DLD1 (cell line): ENCODE measurements around the gene BCL11B.

ENCODE experiments used
- in situ Hi-C: cut with HindIII; loops from 2 replicates; pipeline ENCODE4 v1.10.0; 2017; ENCODE audit warnings: low sequenced_read_pairs

Gene BCL11B

DNA sequence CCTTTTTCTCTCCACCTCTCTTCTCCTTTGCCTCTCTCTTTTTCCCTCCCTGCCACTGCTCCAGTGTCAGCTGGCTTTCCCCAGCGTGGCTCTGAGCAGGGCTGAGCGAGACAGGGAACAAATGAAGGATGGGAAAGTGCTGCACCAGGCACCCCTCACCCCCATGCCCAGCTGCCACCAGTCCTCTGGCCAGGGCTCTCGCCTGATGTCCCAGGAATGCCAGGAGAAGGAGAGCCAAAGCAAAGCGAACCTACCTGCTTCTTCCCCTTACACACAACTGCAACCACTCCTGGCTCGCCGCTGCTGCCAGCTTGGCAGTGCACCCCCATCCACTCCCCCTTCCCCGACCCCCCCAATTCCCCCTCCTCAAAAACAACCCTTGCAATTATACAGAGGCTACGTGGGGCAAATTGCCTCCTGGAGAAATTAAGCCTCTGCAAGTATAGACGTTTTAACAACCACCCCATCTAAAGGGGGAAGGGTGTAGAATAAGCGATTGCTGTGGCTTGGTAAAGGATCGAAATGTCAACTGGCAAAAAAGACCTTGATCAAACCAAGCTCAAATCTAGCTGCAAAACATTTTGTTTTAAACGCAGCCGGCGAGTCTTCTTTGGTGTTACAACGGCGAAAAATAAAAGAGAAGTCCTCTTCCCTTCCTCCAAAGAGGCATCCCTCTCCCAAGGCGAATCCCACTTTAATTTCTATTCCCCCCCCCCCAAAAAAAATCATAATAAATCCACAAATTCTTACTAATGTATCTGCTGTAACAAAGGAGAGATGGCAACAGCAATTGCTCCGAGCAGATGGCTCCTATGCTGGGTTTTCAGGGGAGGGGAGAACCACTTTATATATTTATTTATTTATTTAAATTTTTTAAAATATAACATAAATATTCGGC, 2.9 kb downstream of the BCL11B start:
- in situ Hi-C loops: no loop called here

DNA sequence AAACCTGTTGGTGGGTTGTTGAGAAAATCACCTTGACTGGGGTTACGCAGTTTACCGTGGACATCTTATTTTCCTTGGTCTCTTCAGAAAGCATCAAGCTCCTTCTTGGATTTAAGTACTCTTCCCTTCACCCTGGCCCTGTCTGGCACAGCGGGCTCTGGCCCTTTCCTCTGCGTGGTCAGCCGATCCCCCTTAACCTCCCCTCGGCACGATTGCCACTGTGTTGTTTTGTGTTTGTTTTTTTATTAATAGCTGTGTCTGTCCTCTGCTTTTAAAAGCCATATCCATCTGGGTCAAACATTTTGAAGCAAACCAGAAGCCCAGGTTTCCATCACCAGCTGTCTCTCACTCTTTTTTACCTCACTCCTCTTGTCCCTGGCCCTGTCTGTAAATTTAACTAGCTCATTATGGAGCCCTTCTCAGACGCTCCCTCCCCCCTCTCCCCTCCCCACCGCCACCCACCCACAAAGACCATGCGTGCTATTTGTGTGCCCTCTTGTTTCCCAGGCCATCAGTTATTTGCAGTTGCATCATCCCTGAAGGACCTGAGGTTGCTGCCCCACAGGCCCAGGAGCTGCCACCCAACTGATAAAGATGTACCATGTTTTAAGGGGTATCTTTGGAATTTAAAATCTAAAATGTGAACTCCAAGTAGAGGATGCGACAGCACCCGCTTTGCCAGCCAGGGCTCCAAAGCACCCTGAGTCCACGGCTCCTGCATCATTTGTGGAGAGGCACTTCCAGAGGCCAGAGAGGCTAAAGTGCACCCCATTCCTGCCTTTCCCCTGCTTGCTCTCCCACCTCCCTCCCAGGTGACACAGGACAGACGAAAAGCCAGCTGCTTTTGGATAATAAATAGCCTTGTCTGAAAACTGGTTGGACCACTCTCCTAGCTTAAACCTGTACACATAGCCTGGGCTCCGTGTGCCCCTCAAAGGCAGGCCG, 3.9 kb downstream of the BCL11B start:
- in situ Hi-C loops: no loop called here

DNA sequence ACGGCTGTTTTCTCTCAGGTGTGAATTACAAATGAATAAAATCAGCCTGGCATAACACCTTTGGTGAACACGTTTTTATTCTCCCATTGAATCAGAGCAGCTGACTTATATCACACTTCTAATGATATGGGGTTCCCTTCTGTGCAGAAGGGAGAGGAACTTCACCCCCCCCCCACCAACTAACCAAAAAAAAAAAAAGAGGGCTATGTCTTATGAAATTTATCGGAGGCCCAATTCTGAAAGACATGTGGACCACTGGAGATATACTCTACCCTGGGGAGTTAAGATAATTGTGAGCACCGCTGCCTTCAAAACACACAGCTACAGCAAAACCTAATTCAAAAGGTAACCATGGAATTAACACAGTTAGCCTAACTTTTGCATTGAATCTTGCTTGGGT, 4.6 kb downstream of the BCL11B start:
- in situ Hi-C loops: no loop called here

DNA sequence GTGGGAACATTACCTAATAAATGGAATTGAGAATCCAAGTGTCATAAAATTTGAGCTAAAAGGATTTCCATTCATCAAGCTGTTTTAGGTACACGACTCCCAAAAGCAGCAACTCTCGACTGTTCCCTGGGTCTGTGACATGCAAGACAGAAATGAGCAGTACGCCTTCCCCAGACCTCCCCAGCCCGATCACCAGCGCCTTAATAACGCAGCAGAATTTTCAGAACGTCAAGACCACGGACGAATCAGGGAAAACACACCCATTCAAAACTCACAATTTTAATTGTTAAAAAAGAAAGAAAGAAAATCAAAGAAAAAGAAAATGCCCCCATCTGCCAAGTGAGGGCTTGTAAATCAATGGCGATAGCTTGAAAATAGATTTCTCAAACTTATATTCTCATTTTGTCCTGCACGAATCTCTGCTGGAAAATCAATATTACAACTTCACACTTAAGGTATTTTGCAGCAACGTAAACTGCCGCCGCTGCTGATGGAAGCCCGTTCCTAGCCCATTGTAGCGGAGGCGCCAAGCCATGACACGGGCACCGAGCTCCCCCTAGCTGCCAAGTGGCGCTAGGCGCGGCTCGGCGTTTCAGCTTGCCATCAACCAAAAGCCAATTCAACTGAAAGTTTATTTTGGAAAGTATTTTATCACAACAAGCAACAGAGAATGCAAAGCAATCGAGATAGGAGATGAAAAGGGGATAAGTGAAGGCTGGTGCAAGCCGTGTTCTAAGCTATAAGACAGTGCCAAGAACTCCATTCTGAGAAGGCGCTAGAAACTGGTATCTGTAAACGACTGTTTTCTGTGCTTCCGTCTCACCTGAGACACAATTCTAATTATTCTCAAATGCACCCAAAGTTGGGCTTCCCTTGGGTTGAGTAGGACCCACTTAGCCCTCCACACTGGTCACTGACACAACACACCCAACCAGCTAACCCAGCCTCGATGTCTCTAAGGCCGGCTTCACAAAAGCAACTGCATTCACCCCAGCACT, 5.5 kb downstream of the BCL11B start:
- in situ Hi-C loops: no loop called here

DNA sequence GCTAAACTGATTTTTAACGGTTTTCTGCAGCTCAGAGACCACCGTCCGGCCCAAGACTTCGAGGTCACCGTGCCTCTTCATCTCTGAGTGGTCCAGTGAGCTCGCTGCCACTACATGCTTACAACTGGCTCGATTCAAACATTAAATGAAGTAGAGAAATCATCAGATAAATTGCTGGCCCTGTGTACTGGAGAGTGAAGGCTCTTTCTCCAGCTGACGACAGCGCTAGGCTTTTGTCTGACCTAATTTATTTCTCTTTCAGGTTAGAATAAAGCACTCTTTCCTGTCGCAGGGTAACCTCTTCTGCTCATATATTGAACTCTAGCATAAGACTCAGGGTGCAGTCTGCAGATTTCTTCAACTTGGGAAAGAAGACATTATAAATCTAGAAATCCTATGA, 6.4 kb downstream of the BCL11B start:
- in situ Hi-C loops: no loop called here

DNA sequence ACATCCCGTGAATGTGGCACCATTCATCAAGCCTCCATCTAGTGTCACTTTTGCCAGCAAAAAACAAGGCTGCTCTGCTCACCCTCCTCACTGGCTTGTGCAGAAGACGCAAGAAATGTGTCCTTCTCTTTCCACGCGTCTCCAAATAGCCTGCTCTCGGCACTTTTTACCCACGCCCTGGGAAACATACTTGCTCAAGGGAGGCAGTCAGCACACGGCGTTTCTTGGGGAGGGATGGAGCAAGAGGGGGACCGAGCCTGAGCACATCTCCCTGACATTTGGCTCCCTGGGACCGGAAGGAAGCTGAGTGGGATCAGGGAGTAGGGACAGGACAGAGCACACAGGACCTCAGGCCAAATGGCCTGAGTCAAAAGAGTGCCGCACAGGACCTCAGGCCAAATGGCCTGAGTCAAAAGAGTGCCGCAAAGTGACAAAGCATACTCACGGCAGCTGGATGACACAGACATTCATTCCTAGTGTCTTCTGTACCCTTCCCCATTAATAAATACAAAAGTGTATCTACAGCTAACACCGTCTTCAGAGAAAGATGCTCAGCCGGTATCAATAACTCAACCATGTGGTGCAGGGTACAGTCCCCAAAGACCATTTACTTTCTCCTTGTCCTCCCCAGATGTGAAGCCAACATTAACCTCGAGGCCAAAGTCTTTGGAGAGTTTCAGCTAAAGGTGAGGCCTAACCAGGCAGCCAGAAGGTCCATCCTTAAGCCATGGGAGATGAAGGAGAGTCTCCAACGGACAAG, 7.1 kb downstream of the BCL11B start:
- in situ Hi-C loops: no loop called here

DNA sequence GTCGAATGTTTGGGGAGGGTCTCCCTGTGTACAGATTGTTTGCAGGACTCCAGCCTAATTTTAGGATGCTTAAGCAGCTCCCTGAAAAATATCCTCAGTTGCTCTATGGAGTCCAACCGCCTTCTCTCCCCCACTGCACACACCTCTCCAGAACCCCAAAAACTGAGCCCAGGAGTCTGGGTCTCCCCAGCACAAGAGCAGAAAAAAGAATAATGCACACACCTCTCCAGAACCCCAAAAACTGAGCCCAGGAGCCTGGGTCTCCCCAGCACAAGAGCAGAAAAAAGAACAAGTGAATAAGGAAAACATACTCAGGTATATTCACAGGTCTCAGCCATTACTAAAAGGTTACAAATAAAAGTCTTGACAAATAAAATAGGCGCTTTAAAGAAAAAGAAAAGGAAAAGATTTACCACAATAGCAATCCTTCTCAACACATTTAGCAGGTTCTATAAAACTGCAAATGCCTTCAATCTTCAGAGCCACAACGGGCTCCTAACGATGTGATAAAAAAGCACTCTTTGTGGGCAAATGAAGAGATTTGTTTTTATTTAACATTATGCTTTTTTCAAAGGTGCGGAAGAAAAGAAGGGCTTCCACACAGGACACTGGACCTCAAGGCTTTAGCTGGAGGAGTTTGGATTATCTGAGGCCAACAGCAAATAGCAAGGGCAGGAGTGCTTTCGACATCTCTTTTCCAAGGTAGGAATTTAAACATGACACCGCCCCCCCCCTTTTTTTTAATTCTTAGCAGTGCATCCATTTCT, 8.2 kb downstream of the BCL11B start:
- in situ Hi-C loops: no loop called here

DNA sequence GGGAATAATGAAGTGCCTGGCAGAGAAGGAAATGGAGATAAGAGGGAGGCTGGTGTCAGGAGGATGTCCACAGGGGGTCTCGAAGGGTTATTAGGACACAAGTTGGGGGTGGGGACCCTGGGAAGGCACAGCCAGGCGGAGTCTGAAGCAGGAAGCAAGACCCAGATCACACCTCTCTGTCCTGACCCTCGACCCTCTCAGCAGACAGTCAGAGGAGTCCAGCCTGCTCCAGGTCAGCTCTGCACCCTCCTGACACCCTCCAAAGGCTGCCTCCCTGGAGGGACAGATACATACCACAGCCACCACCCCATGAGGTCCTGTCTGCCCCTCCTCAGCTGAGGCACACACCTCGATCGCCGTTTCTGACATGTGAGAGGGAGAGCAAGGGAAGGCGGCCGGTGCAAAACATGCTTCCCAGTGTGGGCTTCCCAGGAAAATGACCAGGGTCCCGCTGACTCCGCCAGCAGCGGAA, 9.0 kb downstream of the BCL11B start:
- in situ Hi-C loops: no loop called here

DNA sequence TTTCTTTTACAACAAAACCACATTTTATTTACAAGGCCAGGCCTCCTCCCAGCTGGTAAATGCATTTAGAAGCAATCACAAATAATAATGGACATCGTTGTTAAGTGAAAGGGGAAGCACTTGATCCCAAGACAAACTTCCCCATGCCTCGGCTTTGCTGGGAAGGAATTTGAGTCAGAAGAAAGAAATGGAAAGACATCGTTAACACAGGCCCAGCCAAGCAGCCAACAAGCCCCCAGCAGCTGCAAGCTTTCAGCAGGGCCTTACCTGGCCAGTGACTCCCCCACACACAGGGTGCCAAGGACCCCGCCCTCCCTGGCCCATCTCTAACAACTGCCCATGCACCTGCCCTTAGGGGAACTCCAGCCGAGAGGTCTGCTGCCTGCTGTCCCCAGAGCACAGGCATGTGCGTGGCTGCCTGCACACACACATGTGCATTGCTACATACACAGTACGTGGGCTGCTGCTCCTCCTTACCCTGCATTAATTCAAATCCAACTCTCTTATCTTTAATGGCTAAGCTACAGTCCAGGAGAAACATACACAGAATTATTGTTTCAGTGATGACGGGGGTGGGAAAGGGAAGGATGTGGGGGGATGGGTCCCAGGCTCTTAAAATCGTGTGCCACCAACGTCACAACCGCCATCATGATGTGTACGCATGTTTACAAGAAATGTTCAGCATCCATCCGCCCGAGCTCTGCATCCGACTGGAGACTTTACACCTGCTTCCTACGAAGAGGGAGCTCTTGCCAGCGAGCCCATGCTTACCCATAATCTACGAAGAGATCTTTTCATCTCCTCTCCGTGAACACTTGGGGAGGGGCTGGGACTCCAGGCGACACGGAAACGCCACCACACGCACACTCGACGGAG, 9.8 kb downstream of the BCL11B start:
- in situ Hi-C loops: no loop called here

DNA sequence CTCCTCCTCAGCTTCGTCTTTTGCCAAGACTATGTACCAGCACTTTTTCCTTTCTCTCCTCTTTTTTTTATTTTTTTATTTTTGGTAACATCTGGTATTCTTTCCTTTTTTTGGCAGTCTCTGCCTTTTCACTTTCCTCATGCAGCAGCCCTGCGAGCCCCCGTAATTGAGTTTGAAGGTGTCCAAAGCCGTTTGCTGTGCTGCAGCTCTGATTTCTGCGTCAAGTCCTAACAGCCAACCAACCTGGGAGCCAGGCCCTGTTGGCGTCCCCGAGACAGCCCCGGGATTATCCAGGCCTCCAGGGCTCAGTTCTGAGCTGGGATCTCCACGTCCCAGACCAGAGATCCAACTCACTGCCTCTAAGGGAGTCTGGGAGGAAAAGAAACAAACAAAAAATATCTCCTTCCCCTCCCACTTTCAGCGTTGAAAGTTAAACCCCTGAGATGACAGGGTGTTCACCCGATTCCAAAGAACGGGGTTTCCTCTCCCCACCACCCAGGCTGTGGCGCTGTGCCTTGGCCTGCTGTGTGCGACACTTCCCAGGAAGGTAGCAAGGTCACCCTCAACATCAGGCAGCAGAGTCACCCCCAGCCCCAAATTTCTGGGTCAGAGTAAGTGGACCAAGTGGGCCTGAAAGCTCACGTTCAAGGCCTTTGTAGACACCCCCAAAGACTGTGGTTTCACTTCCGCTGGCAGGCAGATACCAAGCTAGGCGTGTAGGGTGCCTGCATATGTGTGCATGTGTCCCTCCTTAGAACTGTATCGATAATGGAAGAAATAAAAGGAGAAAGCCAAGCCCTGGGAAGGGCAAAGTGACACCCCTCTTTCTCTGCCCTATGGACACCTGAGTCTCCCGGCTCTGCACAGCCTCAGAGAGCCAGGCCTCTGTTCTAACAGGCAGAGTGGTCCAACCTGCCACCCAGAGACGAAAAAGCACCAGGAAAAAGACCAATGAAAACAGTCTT, 11.1 kb downstream of the BCL11B start:
- in situ Hi-C loops: no loop called here

DNA sequence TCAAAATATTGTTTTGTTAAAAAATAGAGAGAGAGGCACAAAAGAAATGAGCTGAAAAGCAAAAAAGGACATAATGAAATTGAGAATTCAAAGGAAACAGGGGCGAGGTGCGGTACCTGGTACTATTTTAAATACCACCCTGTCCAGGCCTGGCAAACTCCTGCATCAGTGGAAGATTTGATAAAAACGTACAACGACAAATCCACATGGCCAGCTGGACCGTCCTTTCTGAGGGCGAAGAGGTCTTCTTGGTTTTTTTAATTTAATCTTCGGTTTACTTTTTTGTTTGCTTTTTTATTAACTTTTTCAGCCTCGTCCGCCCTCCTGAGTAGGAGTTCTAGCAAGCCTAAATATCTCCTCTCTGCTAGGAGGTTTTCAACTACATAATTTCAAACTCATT, 11.9 kb downstream of the BCL11B start:
- in situ Hi-C loops: no loop called here

DNA sequence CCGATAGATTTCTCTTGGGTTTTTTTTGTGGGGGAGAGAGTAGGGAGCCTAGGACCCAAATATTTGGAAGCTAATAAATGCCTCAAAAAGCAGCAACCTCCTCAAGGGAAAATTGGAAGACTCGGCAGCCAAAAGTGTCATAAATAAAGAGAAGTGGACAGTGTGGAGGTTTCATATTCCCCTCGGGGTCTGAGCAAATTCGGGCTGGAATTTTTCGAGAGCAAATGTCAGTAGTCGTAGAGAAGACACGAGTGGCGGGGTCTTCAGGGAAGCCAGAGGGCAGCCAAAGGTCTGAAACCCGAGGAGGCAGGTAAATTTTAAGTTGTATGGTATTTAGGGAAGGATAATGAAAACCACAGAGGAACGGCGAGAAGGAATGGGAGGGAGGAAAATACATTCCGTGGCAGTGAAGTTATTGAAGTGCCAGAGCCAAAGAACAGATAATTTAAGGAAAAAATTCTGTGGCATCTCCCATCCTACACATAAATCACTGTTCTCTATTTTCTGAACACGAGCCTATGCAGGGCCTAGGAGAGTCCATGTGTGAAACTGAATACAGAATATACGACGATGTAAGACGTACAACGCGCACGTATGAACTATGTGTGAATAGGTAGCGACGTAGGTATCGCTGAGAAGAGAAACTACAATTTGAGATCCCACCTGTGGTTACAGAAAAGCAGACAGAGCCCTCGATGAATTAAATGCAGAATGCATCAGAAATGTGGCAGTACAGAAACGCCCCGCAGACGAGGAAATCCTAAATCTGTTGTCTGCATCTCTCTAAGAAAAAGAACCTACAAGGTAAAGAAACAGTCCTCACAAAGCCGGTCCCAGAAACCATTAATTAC, 12.9 kb downstream of the BCL11B start:
- in situ Hi-C loops: no loop called here

DNA sequence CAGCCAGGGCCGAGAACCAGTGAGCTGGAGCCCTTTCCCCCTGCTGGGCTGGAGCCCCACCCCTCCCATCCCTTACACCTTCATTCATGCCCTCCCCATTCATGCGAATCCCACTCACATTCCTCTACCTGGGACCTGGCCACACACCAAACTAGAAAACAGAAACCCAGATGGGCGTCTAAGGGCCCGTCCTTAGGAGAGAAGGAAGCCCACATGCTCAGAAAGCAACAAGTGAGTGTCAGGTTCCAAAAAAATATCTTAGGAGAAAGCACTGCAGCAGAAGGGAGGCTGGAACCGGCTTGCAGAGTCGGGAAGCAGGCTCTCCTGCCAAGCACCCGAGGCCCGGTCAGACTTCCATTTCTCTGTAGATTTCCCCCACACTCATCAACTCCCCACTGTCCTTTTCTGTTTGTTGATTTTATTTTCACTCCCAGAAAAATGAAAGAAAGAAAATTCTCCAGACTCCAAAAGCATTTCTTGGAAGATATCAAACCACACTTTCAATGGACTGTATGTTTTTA, 13.6 kb downstream of the BCL11B start:
- in situ Hi-C loops: no loop called here

DNA sequence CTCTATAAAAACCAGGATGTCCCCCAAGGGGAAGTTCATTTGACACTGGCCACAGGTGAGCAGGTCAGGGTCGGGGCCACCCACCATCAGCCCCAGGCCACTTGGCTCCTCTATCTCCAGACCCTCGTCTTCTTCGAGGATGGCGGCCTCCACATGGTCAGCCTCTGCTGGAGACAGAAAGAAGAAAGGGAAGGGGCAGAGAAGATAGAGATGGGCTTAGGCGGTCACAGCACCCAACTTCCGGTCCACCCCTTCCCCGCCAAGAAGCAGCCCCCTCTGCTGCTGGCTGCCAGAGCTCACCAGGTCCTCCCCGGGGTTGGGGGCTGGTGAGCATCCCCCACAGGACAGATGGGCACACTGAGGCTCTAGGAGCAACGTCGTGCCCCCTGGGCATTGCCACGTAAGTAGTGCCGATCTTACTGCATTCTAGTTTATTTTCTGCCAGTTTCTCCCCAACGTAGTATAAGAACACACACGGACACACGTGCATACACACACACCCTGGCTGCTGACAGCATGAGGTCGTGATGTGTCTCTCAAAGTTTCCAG, 14.2 kb downstream of the BCL11B start:
- in situ Hi-C loops: no loop called here

DNA sequence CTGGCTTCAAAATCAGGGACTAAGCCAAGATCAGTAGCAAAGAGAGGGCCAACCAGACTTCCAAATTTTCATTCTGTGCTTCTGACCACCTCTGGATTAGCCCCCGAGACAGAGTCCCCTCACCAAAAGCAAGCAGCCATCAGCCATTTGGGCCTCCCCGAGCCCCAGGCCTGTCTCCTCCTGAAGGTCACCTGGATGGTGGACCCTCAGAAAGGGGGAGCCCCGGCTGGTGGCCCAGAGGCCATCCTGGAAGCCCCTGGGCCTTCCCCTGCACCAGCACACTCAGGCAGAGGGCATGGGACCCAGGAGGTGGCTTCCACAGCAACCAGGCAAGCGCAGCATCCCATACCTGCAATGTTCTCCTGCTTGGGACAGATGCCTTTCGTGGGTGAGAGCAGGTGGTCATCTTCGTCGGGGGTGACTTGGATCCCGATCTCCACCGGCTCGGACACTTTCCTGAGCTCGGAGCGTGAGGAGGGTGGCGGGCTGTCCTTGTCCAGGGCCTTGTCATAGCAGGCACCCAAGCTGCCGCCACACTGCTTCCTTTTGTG, 14.8 kb downstream of the BCL11B start:
- in situ Hi-C loops: no loop called here
